ENCODE results near the gene PES1.

GRCh38 chr22:30557243-30557642, 34.5 kb downstream of the PES1 start:
- TF ChIP-seq CTCF (conservative IDR thresholded peaks at IDR 0.05; ENCODE audit: low read length) = no peak; the same call in 1 of the 2 replicates
- no peak for TF ChIP-seq EZH2phosphoT487 (IDR thresholded peaks at IDR 0.05; ENCODE audit: borderline replicate concordance)
